H9 (cell line): ENCODE results near the gene SMIM22. TPM values are rescaled to one million over a fixed set of nuclear protein-coding genes. Genes with fewer than 3 reads are reported as not detected.

Source experiments
- DNase-seq: peaks from one replicate; pipeline ENCODE4 v3.0.0-alpha.2; 2017
- H2AFZ ChIP-seq: one replicate; pipeline ENCODE4 v1.6.1; 2013; ENCODE audit warnings: mild to moderate bottlenecking, low read length, control low read depth, moderate library complexity
- H2AK5ac ChIP-seq: 2 replicates; pipeline ENCODE4 v1.6.1; 2013; ENCODE audit warnings: low read length, control low read depth, mixed read lengths; ENCODE audit not compliant: insufficient read length
- H2BK120ac ChIP-seq: one replicate; pipeline ENCODE4 v1.6.1; 2013; ENCODE audit warnings: low read depth, mild to moderate bottlenecking, low read length, control low read depth, inconsistent platforms; ENCODE audit not compliant: poor library complexity, severe bottlenecking
- H2BK12ac ChIP-seq: 2 replicates; pipeline ENCODE4 v1.6.1; 2013; ENCODE audit warnings: low read length, control low read depth, mixed read lengths, low read depth; ENCODE audit not compliant: insufficient read length
- H2BK15ac ChIP-seq: 2 replicates; pipeline ENCODE4 v1.6.1; 2013; ENCODE audit warnings: low read depth, low read length, control low read depth
- H2BK20ac ChIP-seq: one replicate; pipeline ENCODE4 v1.6.1; 2013; ENCODE audit warnings: low read depth, mild to moderate bottlenecking, low read length, control low read depth, inconsistent platforms; ENCODE audit not compliant: poor library complexity, severe bottlenecking
- H2BK5ac ChIP-seq: 2 replicates; pipeline ENCODE4 v1.6.1; 2013; ENCODE audit warnings: low read length, control low read depth, mixed read lengths; ENCODE audit not compliant: insufficient read length
- H3K14ac ChIP-seq: 2 replicates; pipeline ENCODE4 v1.6.1; 2013; ENCODE audit warnings: low read length, control low read depth; ENCODE audit not compliant: insufficient read depth
- H3K18ac ChIP-seq: 2 replicates; pipeline ENCODE4 v1.6.1; 2013; ENCODE audit warnings: low read depth, mild to moderate bottlenecking, mixed read lengths, low read length, control low read depth; ENCODE audit not compliant: insufficient read length
- H3K23ac ChIP-seq: 2 replicates; pipeline ENCODE4 v1.6.1; 2013; ENCODE audit warnings: low read length, control low read depth, mixed read lengths, low read depth; ENCODE audit not compliant: insufficient read length
- H3K23me2 ChIP-seq: 2 replicates; pipeline ENCODE4 v1.6.1; 2013; ENCODE audit warnings: low read depth, mild to moderate bottlenecking, mixed read lengths, low read length, control low read depth; ENCODE audit not compliant: insufficient read length, poor library complexity, severe bottlenecking
- H3K27ac ChIP-seq: 2 replicates; pipeline ENCODE4 v1.5.1; 2013; ENCODE audit warnings: low read length, control low read depth, mixed read lengths, low read depth; ENCODE audit not compliant: insufficient read length
- H3K27me3 ChIP-seq: 2 replicates; pipeline ENCODE4 v1.6.1; 2013; ENCODE audit warnings: low read length, control low read depth, inconsistent platforms; ENCODE audit not compliant: insufficient read depth
- H3K4ac ChIP-seq: 2 replicates; pipeline ENCODE4 v1.6.1; 2013; ENCODE audit warnings: low read depth, mild to moderate bottlenecking, control low read depth, inconsistent platforms, low read length, moderate library complexity
- H3K4me1 ChIP-seq: 2 replicates; pipeline ENCODE4 v1.6.1; 2013; ENCODE audit warnings: low read length, control low read depth, inconsistent platforms; ENCODE audit not compliant: insufficient read depth
- H3K4me2 ChIP-seq: 2 replicates; pipeline ENCODE4 v1.6.1; 2013; ENCODE audit warnings: low read length, control low read depth, mixed read lengths; ENCODE audit not compliant: insufficient read length, insufficient read depth
- H3K56ac ChIP-seq: 2 replicates; pipeline ENCODE4 v1.6.1; 2013; ENCODE audit warnings: low read depth, mild to moderate bottlenecking, mixed read lengths, low read length, control low read depth; ENCODE audit not compliant: insufficient read length
- H3K79me1 ChIP-seq: 2 replicates; pipeline ENCODE4 v1.6.1; 2013; ENCODE audit warnings: low read depth, mild to moderate bottlenecking, moderate library complexity, low read length, control low read depth, inconsistent platforms; ENCODE audit not compliant: insufficient read depth, poor library complexity, severe bottlenecking
- H3K79me2 ChIP-seq: 2 replicates; pipeline ENCODE4 v1.6.1; 2013; ENCODE audit warnings: low read length, control low read depth, inconsistent platforms; ENCODE audit not compliant: insufficient read depth
- H3K9ac ChIP-seq: 2 replicates; pipeline ENCODE4 v1.6.1; 2013; ENCODE audit warnings: low read length, control low read depth, mixed read lengths; ENCODE audit not compliant: insufficient read length; ENCODE audit errors: extremely low read depth
- H3K9me3 ChIP-seq: one replicate; pipeline ENCODE4 v1.6.1; 2013; ENCODE audit warnings: low read depth, low read length, inconsistent platforms; ENCODE audit not compliant: control insufficient read depth
- H3T11ph ChIP-seq: one replicate; pipeline ENCODE4 v1.6.1; 2013; ENCODE audit warnings: mild to moderate bottlenecking, low read length, control low read depth, inconsistent platforms
- H4K20me1 ChIP-seq: one replicate; pipeline ENCODE4 v1.6.1; 2013; ENCODE audit not compliant: control insufficient read depth, insufficient read length, insufficient read depth
- H4K5ac ChIP-seq: 2 replicates; pipeline ENCODE4 v1.6.1; 2013; ENCODE audit warnings: low read depth, mild to moderate bottlenecking, mixed read lengths, low read length, control low read depth; ENCODE audit not compliant: insufficient read length
- H4K8ac ChIP-seq: replicated peaks from 2 replicates; pipeline ENCODE4 v1.6.1; 2013; ENCODE audit warnings: low read length, control low read depth, mixed read lengths, low read depth; ENCODE audit not compliant: insufficient read length
- H4K91ac ChIP-seq: 2 replicates; pipeline ENCODE4 v1.6.1; 2013; ENCODE audit warnings: low read depth, mild to moderate bottlenecking, moderate library complexity, mixed read lengths, low read length, control low read depth; ENCODE audit not compliant: insufficient read length
- H3K27ac Mint-ChIP-seq, 3 experiments: 2 replicates in 2 of 3; 3 replicates in 1 of 3; pipeline ENCODE4 v1.8.0; 2020 to 2021; ENCODE audit warnings: mixed read lengths in 3 of 3, mild to moderate bottlenecking in 1 of 3, moderate library complexity in 1 of 3
- H3K27me3 Mint-ChIP-seq: 2 replicates; pipeline ENCODE4 v1.8.0; 2021; ENCODE audit warnings: low read depth, mild to moderate bottlenecking, moderate library complexity, mixed read lengths
- H3K36me3 Mint-ChIP-seq, 3 experiments: 2 replicates in 2 of 3; 3 replicates in 1 of 3; pipeline ENCODE4 v1.8.0; 2020 to 2021; ENCODE audit warnings: low read depth in 3 of 3, mixed read lengths in 3 of 3; ENCODE audit not compliant: insufficient read depth in 1 of 3
- H3K4me1 Mint-ChIP-seq, 2 experiments: 2 replicates each; pipeline ENCODE4 v1.8.0; 2020; ENCODE audit warnings: mixed read lengths in 2 of 2
- H3K4me3 Mint-ChIP-seq, 2 experiments: 2 replicates in 1 of 2; 3 replicates in 1 of 2; pipeline ENCODE4 v1.8.0; 2020 to 2021; ENCODE audit warnings: mild to moderate bottlenecking in 2 of 2, mixed read lengths in 2 of 2, moderate library complexity in 1 of 2
- H3K9me3 Mint-ChIP-seq, 2 experiments: 2 replicates in 1 of 2; 3 replicates in 1 of 2; pipeline ENCODE4 v1.8.0; 2020; ENCODE audit warnings: mild to moderate bottlenecking in 2 of 2, mixed read lengths in 2 of 2, moderate library complexity in 1 of 2
- WGBS: extraction: QIAGEN DNeasy Blood & Tissue Kit; methylation state at CpG from one replicate; pipeline ENCODE4 v1.1.7; 2013; ENCODE audit warnings: missing lambda C conversion rate, low lambda C conversion rate, mixed read lengths; ENCODE audit not compliant: insufficient read length; ENCODE audit errors: extremely low coverage; 5-methylcytosine and 5-hydroxymethylcytosine counted together
- total RNA-seq: library from RNA; stranded (reverse); gene quantifications from 2 replicates; pipeline ENCODE4 v1.2.1, GENCODE V29; 2021
- TF ChIP-seq, protein P1 (sequence below): fragments of 200-600 bp; sonication (generic); conservative IDR thresholded peaks from 3 replicates; pipeline ENCODE4 v1.8.0; 2021; ENCODE audit warnings: antibody characterized with exemption, mild to moderate bottlenecking

SMIM22 gene
- total RNA-seq, 1 experiment from 2014 or later = not detected

DNA sequence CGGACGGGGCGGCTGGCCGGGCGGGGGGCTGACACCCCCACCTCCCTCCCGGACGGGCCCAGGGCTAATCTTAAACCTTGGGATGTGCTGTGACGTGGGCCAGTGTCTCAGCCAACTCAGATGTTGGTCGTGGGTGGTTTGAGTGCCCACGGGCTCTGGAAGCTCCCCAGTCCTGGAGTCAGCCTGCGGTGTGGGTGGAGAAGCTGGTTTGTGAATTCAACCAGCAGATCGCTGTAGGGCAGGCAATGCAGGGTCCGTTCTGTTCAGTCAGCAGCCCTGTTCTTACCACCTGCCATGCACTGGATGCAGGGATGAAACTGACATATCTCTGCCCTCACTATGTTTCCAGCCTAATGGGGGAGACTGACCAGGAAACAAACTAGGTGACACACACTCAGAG lies 20.2 kb upstream of the SMIM22 start:
- no peak overlapping the region for H3K4ac ChIP-seq
- Mint-ChIP-seq H3K27ac (no peak overlapping the region), H3K36me3 (no peaks in the 10 kb centered on the region), H3K27me3 (no peaks in the 10 kb centered on the region; the same call in none of the 2 replicates), H3K9me3 (no peaks in the 10 kb centered on the region; a peak in 1 of 5 replicates), H3K4me1 (no peaks in the 10 kb centered on the region), H3K4me3 (no peak overlapping the region)
- no peak for DNase-seq
- no peak overlapping the region for H3K4me2 ChIP-seq
- no CpG with 5 or more reads among the region's 13 CpGs for whole genome bisulfite sequencing
- H3K27me3 ChIP-seq = no peaks in the 10 kb centered on the region
- no peaks in the 10 kb centered on the region for H3K9me3 ChIP-seq
- no peak overlapping the region for H4K5ac ChIP-seq
- H3K18ac ChIP-seq = no peak overlapping the region
- no peak overlapping the region for H2AK5ac ChIP-seq
- H3K79me2 ChIP-seq = no peaks in the 10 kb centered on the region
- no peak overlapping the region for H4K8ac ChIP-seq
- H3K9ac ChIP-seq = no peak overlapping the region
- no peak overlapping the region for H2BK20ac ChIP-seq
- no peak overlapping the region for H2AFZ ChIP-seq
- H3K79me1 ChIP-seq = no peaks in the 10 kb centered on the region
- no peaks in the 10 kb centered on the region for H3K23me2 ChIP-seq
- no peak overlapping the region for H3T11ph ChIP-seq
- no peak overlapping the region for H2BK15ac ChIP-seq
- no peaks in the 10 kb centered on the region for H3K4me1 ChIP-seq
- H4K91ac ChIP-seq = no peak overlapping the region
- H2BK120ac ChIP-seq = no peak overlapping the region
- no peak overlapping the region for H2BK12ac ChIP-seq
- no peak overlapping the region for H3K27ac ChIP-seq
- H3K56ac ChIP-seq = no peak overlapping the region
- TF ChIP-seq, protein P1, sequence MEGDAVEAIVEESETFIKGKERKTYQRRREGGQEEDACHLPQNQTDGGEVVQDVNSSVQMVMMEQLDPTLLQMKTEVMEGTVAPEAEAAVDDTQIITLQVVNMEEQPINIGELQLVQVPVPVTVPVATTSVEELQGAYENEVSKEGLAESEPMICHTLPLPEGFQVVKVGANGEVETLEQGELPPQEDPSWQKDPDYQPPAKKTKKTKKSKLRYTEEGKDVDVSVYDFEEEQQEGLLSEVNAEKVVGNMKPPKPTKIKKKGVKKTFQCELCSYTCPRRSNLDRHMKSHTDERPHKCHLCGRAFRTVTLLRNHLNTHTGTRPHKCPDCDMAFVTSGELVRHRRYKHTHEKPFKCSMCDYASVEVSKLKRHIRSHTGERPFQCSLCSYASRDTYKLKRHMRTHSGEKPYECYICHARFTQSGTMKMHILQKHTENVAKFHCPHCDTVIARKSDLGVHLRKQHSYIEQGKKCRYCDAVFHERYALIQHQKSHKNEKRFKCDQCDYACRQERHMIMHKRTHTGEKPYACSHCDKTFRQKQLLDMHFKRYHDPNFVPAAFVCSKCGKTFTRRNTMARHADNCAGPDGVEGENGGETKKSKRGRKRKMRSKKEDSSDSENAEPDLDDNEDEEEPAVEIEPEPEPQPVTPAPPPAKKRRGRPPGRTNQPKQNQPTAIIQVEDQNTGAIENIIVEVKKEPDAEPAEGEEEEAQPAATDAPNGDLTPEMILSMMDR = no peak
- no peak overlapping the region for H2BK5ac ChIP-seq
- H4K20me1 ChIP-seq = no peaks in the 10 kb centered on the region
- no peak overlapping the region for H3K14ac ChIP-seq
- no peak overlapping the region for H3K23ac ChIP-seq
